GM12891 (cell line): ENCODE measurements around the gene TRAPPC1.

ENCODE experiments used
- PAX5 ChIP-seq: IDR thresholded peaks from 2 replicates; pipeline ENCODE4 v1.6.1; 2011; ENCODE audit warnings: low read length, moderate library complexity, mild to moderate bottlenecking; ENCODE audit not compliant: insufficient read depth, severe bottlenecking
- POLR2A ChIP-seq: IDR thresholded peaks from 2 replicates; pipeline ENCODE4 v1.6.1; 2011; ENCODE audit warnings: low read depth, low read length, control low read depth
- POLR2AphosphoS5 ChIP-seq: IDR thresholded peaks from 2 replicates; pipeline ENCODE4 v1.6.1; 2011; ENCODE audit warnings: low read depth, low read length, control low read depth
- POU2F2 ChIP-seq: IDR thresholded peaks from 2 replicates; pipeline ENCODE4 v1.6.1; 2011; ENCODE audit warnings: low read depth, mild to moderate bottlenecking, control low read depth, low read length, moderate library complexity
- TAF1 ChIP-seq: IDR thresholded peaks from 2 replicates; pipeline ENCODE4 v1.6.1; 2011; ENCODE audit warnings: low read depth, low read length, control low read depth

GRCh38 chr17:7883781-7884386 lies 47.9 kb downstream of the TRAPPC1 start:
- TF ChIP-seq POLR2A (no peak), TAF1 (no peak), POLR2AphosphoS5 (no peak), POU2F2 (no peak), PAX5 (no peak)
